HCT116 (cell line): ENCODE results near the gene UBE2L3. TPM values are rescaled to one million over a fixed set of nuclear protein-coding genes. Genes with fewer than 3 reads are reported as not detected.

Source experiments
- ATAC-seq: fragments of 200-7000 bp; cut with Tn5 transposase; 2 replicates; pipeline ENCODE4 v1.9.1; 2020; ENCODE audit warnings: mild to moderate bottlenecking, moderate library complexity
- BruUV-seq: library from RNA; stranded (reverse); fragments of 400-500 nt; replicated peaks from 2 replicates; lab custom pipeline; 2021; lab: Mats Ljungman, UMichigan
- CTCF ChIA-PET: fragments of 300-600 bp; sonication (Branson Sonifier 250); formaldehyde crosslinking; loops from one replicate; lab custom pipeline; 2021; ENCODE audit warnings: antibody characterized with exemption; lab: Charles Lee
- POLR2A ChIA-PET: fragments of 300-600, 350-600 bp; sonication (Branson Sonifier 250); formaldehyde crosslinking; loops from one replicate; lab custom pipeline; 2021; ENCODE audit warnings: antibody characterized with exemption; lab: Charles Lee
- RAD21 ChIA-PET, 2 experiments: fragments of 300-600 bp; sonication (Branson Sonifier 250); formaldehyde crosslinking; loops; one replicate each; lab custom pipeline; 2023; ENCODE audit warnings: low total read pairs in 2 of 2; ENCODE audit not compliant: uncharacterized antibody in 2 of 2, unreplicated experiment in 2 of 2, low non-redundant PET in 1 of 2; lab: Charles Lee
- DNase-seq: peaks from one replicate; pipeline ENCODE4 v3.0.0-alpha.2; 2010; ENCODE audit warnings: low read depth, low spot score
- H2AFZ ChIP-seq: fragments of 200-600 bp; shearing (Covaris generic), sonication (generic); 2 replicates; pipeline ENCODE4 v1.6.1; 2017; ENCODE audit warnings: low read depth, mixed run types, mixed read lengths, antibody characterized with exemption, low read length; ENCODE audit not compliant: poor library complexity, severe bottlenecking
- H3K27ac ChIP-seq: 2 replicates; pipeline ENCODE4 v1.5.1; 2012; ENCODE audit warnings: low read depth, low read length
- H3K27me3 ChIP-seq: fragments of 200-600 bp; sonication (generic); 2 replicates; pipeline ENCODE4 v1.6.1; 2016; ENCODE audit warnings: mixed run types, low read length, mixed read lengths; ENCODE audit not compliant: insufficient read depth
- H3K36me3 ChIP-seq, 2 experiments: fragments of 200-500 bp in 1 of 2; fragments of 200-600 bp in 1 of 2; sonication (Bioruptor generic) in 1 of 2; sonication (generic) in 1 of 2; 2 replicates each; pipeline versions ENCODE4 v1.5.1 to v1.6.1; 2014 to 2016; ENCODE audit warnings: low read length in 2 of 2, inconsistent platforms in 1 of 2, mixed read lengths in 1 of 2, mixed run types in 1 of 2; ENCODE audit not compliant: insufficient read depth in 2 of 2, control insufficient read depth in 1 of 2
- H3K4me1 ChIP-seq, 2 experiments: fragments of 200-600 bp in 1 of 2; sonication (generic) in 1 of 2; 2 replicates each; pipeline versions ENCODE4 v1.5.1 to v1.6.1; 2012 to 2017; ENCODE audit warnings: low read length in 2 of 2, inconsistent platforms in 1 of 2, mild to moderate bottlenecking in 1 of 2, mixed read lengths in 1 of 2, mixed run types in 1 of 2, moderate library complexity in 1 of 2; ENCODE audit not compliant: insufficient read depth in 2 of 2, control insufficient read depth in 1 of 2
- H3K4me2 ChIP-seq: fragments of 200-600 bp; sonication (generic); 2 replicates; pipeline ENCODE4 v1.6.1; 2017; ENCODE audit warnings: mixed run types, low read length, mixed read lengths
- H3K4me3 ChIP-seq, 2 experiments: fragments of 200-600 bp in 1 of 2; sonication (generic) in 1 of 2; replicated peaks in 1 of 2; 2 replicates each; pipeline ENCODE4 v1.5.1; 2011 to 2016; ENCODE audit warnings: low read length in 2 of 2, control low read depth in 1 of 2, low read depth in 1 of 2, mild to moderate bottlenecking in 1 of 2, mixed read lengths in 1 of 2, mixed run types in 1 of 2
- H3K79me2 ChIP-seq: fragments of 200-600 bp; sonication (generic); 2 replicates; pipeline ENCODE4 v1.6.1; 2017; ENCODE audit warnings: mild to moderate bottlenecking, mixed run types, low read length, moderate library complexity, mixed read lengths; ENCODE audit not compliant: insufficient read depth
- H3K9ac ChIP-seq: fragments of 200-600 bp; sonication (generic); 2 replicates; pipeline ENCODE4 v1.6.1; 2016; ENCODE audit warnings: low read length, mixed read lengths
- H3K9me2 ChIP-seq: fragments of 200-600 bp; sonication (generic), shearing (Covaris generic); 2 replicates; pipeline ENCODE4 v1.6.1; 2017; ENCODE audit warnings: mixed run types, mild to moderate bottlenecking, moderate library complexity; ENCODE audit not compliant: insufficient read depth
- H3K9me3 ChIP-seq, 2 experiments: fragments of 200-500 bp in 1 of 2; fragments of 200-600 bp in 1 of 2; sonication (Bioruptor generic) in 1 of 2; sonication (generic) in 1 of 2; 2 replicates each; pipeline ENCODE4 v1.6.1; 2014 to 2017; ENCODE audit warnings: low read length in 2 of 2, mixed read lengths in 2 of 2, inconsistent platforms in 1 of 2, low read depth in 1 of 2, mild to moderate bottlenecking in 1 of 2, mixed run types in 1 of 2, moderate library complexity in 1 of 2; ENCODE audit not compliant: control insufficient read depth in 1 of 2, insufficient read depth in 1 of 2
- H4K20me1 ChIP-seq: fragments of 200-600 bp; sonication (generic), shearing (Covaris generic); 2 replicates; pipeline ENCODE4 v1.6.1; 2017; ENCODE audit warnings: mixed run types, mild to moderate bottlenecking, moderate library complexity; ENCODE audit not compliant: insufficient read depth
- CBX3 ChIP-seq: IDR thresholded peaks from 2 replicates; pipeline ENCODE4 v1.6.1; 2012; ENCODE audit warnings: low read depth
- CEBPB ChIP-seq: IDR thresholded peaks from 2 replicates; pipeline ENCODE4 v1.6.1; 2012; ENCODE audit warnings: low read depth
- EGR1 ChIP-seq: IDR thresholded peaks from 2 replicates; pipeline ENCODE4 v1.6.1; 2012; ENCODE audit warnings: low read depth
- ELF1 ChIP-seq: IDR thresholded peaks from 2 replicates; pipeline ENCODE4 v1.6.1; 2012; ENCODE audit warnings: low read depth, borderline replicate concordance
- EZH2phosphoT487 ChIP-seq: fragments of 200-600 bp; IDR thresholded peaks from 2 replicates; pipeline ENCODE4 v1.6.1; 2018; ENCODE audit warnings: antibody characterized with exemption, borderline replicate concordance
- FOSL1 ChIP-seq: IDR thresholded peaks from 2 replicates; pipeline ENCODE4 v1.6.1; 2012; ENCODE audit warnings: low read depth
- JUND ChIP-seq: IDR thresholded peaks from 2 replicates; pipeline ENCODE4 v1.6.1; 2012
- SRF ChIP-seq: IDR thresholded peaks from 2 replicates; pipeline ENCODE4 v1.6.1; 2012; ENCODE audit warnings: low read depth
- TCF7L2 ChIP-seq: IDR thresholded peaks from 2 replicates; pipeline ENCODE4 v1.7.0; 2011; ENCODE audit warnings: borderline replicate concordance, inconsistent platforms; ENCODE audit not compliant: insufficient read depth, insufficient read length; ENCODE audit errors: extremely low read depth
- ZNF274 ChIP-seq: fragments of 200-500 bp; sonication (Bioruptor generic); IDR thresholded peaks from 2 replicates; pipeline ENCODE4 v1.6.1; 2014; ENCODE audit warnings: mild to moderate bottlenecking, low read depth, low read length, inconsistent platforms
- intact Hi-C: fragments of 100-400 bp; cut with micrococcal nuclease; formaldehyde crosslinking; loops from 2 replicates; pipeline ENCODE4 v1.10.0; 2022
- total RNA-seq: library from RNA; stranded (reverse); gene quantifications from one replicate; pipeline ENCODE4 v1.2.1, GENCODE V29; 2021; ENCODE audit not compliant: unreplicated experiment

UBE2L3 gene
- total RNA-seq, 1 experiment from 2014 or later: 55.6 TPM

GRCh38 chr22:21569459-21570170, 2.1 kb downstream of the UBE2L3 start:
- Histone ChIP-seq H3K36me3 (peaks cover 2 to 4% of the 10 kb centered on the region in 2 experiments; a peak in 1 of 4 replicates), H3K4me3 (peak overlapping the region in 1 of 2 experiments; percentile 96; a peak in 2 of 4 replicates), H3K79me2 (peaks cover 71% of the 10 kb centered on the region), H3K4me1 (peaks cover 41 to 80% of the 10 kb centered on the region in 2 experiments), H4K20me1 (peaks cover 38% of the 10 kb centered on the region; the same call in 1 of the 2 replicates), H3K9me3 (no peaks in the 10 kb centered on the region), H3K9ac (peak overlapping the region; percentile 86), H2AFZ (no peak overlapping the region), H3K27ac (no peak overlapping the region), H3K9me2 (no peaks in the 10 kb centered on the region), H3K27me3 (no peaks in the 10 kb centered on the region), H3K4me2 (peak overlapping the region; percentile 87)
- DNase-seq: no peak
- no peak for ATAC-seq
- intact Hi-C loops: no loop called here
- TSS peak; percentile 45 for BruUV-seq
- no peak for TF ChIP-seq JUND
- TF ChIP-seq ZNF274: no peak
- no peak for TF ChIP-seq CBX3
- no peak for TF ChIP-seq CEBPB
- no peak for TF ChIP-seq ELF1
- no peak for TF ChIP-seq FOSL1
- TF ChIP-seq TCF7L2: no peak
- no peak for TF ChIP-seq SRF
- ChIA-PET CTCF (interaction anchor here (1.5 kb wide), 1 partner anchor 60 kb away, joined by 3 read pairs; no protein-coding TSS in a partner anchor), POLR2A (no interaction called here), RAD21 (no interaction called here)

DNA sequence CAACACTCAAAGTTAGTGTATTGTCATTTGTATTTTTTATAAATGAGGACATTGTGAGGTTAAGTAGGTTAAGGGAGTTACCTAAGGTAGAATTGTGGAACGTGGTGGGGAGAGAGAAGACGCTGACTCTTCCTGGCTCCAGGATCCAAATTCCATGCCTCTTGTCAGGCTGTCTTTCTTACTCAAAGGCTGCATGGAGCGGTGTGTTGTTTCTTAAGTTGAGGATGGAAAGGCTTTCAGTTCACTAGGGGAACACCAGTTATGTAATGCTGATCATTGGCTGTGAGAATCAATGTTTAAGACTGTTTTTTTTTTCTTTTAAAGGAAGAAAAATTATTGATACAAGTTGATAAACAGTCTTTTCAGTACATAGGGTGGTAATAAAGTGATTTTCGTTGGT, 2.9 kb downstream of the UBE2L3 start:
- Histone ChIP-seq H3K27me3 (no peaks in the 10 kb centered on the region), H3K36me3 (peaks cover 2 to 4% of the 10 kb centered on the region in 2 experiments; a peak in 1 of 4 replicates), H3K9me2 (no peaks in the 10 kb centered on the region), H3K79me2 (peaks cover 79% of the 10 kb centered on the region), H2AFZ (no peak overlapping the region), H3K27ac (no peak overlapping the region), H4K20me1 (peaks cover 41% of the 10 kb centered on the region; the same call in 1 of the 2 replicates), H3K9me3 (no peaks in the 10 kb centered on the region), H3K4me3 (no peak overlapping the region), H3K4me2 (peak overlapping the region; percentile 87; the same call in 1 of the 2 replicates), H3K4me1 (peaks cover 47 to 78% of the 10 kb centered on the region in 2 experiments), H3K9ac (no peak overlapping the region)
- BruUV-seq: no TSS peak
- ChIA-PET POLR2A (no interaction called here), CTCF (no interaction called here), RAD21 (no interaction called here)
- TF ChIP-seq TCF7L2 (no peak), FOSL1 (no peak), CEBPB (no peak), EGR1 (no peak), EZH2phosphoT487 (no peak)
- DNase-seq (no peak), ATAC-seq (no peak)
- intact Hi-C loops: no loop called here
